Keratinocyte (primary cell): ENCODE data around the gene NEU2. TPM values are rescaled to one million over a fixed set of nuclear protein-coding genes. Genes with fewer than 3 reads are reported as not detected.
"Not testable (repeated sequence)": the region's sequence is repeated elsewhere in the genome, so short reads cannot be mapped to it uniquely, and the experiment has no call there.

ENCODE experiments used
- DNase-seq: peaks from one replicate; pipeline ENCODE4 v3.0.0-alpha.2; 2011; ENCODE audit warnings: low read depth, missing footprints, low spot score
- FAIRE-seq: peaks from 2 replicates; lab custom pipeline; 2011; peaks lifted over from hg19 to GRCh38; lab: Jason Lieb, UNC
- H2AFZ ChIP-seq: 2 replicates; pipeline ENCODE4 v1.6.0; 2012; ENCODE audit warnings: low read length, control low read depth, inconsistent platforms; ENCODE audit not compliant: control insufficient read depth
- H3K27ac ChIP-seq: 2 replicates; pipeline ENCODE4 v1.5.1; 2011; ENCODE audit warnings: low read length; ENCODE audit not compliant: control insufficient read depth, insufficient read depth
- H3K27me3 ChIP-seq: 3 replicates; pipeline ENCODE4 v1.6.0; 2011; ENCODE audit warnings: low read length; ENCODE audit not compliant: control insufficient read depth, insufficient read depth; ENCODE audit errors: extremely low read depth
- H3K36me3 ChIP-seq, 2 experiments: 2 replicates in 1 of 2; 3 replicates in 1 of 2; pipeline ENCODE4 v1.5.1; 2011; ENCODE audit warnings: low read length in 2 of 2, mild to moderate bottlenecking in 1 of 2; ENCODE audit not compliant: control insufficient read depth in 2 of 2, insufficient read depth in 2 of 2; ENCODE audit errors: extremely low read depth in 1 of 2
- H3K4me1 ChIP-seq: 3 replicates; pipeline ENCODE4 v1.5.1; 2011; ENCODE audit warnings: low read length; ENCODE audit not compliant: control insufficient read depth, insufficient read depth; ENCODE audit errors: extremely low read depth
- H3K4me2 ChIP-seq: 3 replicates; pipeline ENCODE4 v1.6.0; 2011; ENCODE audit warnings: low read depth, low read length; ENCODE audit not compliant: control insufficient read depth, insufficient read depth; ENCODE audit errors: extremely low read depth
- H3K4me3 ChIP-seq, 3 experiments: fragments of 200-600 bp in 1 of 3; sonication (generic) in 1 of 3; 2 replicates in 2 of 3; 3 replicates in 1 of 3; pipeline ENCODE4 v1.5.1; 2011 to 2016; ENCODE audit warnings: low read length in 3 of 3, mild to moderate bottlenecking in 3 of 3, control low read depth in 2 of 3, inconsistent platforms in 1 of 3, low read depth in 1 of 3, mixed read lengths in 1 of 3, mixed run types in 1 of 3, moderate library complexity in 1 of 3; ENCODE audit not compliant: control insufficient read depth in 2 of 3, insufficient read depth in 2 of 3; ENCODE audit errors: extremely low read depth in 1 of 3
- H3K79me2 ChIP-seq: 2 replicates; pipeline ENCODE4 v1.6.0; 2012; ENCODE audit warnings: low read length; ENCODE audit not compliant: control insufficient read depth, insufficient read depth
- H3K9ac ChIP-seq: 3 replicates; pipeline ENCODE4 v1.6.0; 2011; ENCODE audit warnings: low read length; ENCODE audit not compliant: control insufficient read depth, insufficient read depth; ENCODE audit errors: extremely low read depth
- H3K9me1 ChIP-seq: 3 replicates; pipeline ENCODE4 v1.6.0; 2011; ENCODE audit warnings: low read length; ENCODE audit not compliant: control insufficient read depth, insufficient read depth; ENCODE audit errors: extremely low read depth
- H3K9me3 ChIP-seq: 2 replicates; pipeline ENCODE4 v1.5.1; 2012; ENCODE audit warnings: low read depth, low read length; ENCODE audit not compliant: control insufficient read depth
- H4K20me1 ChIP-seq: 3 replicates; pipeline ENCODE4 v1.6.0; 2011; ENCODE audit warnings: low read length; ENCODE audit not compliant: control insufficient read depth, insufficient read depth; ENCODE audit errors: extremely low read depth
- CTCF ChIP-seq, 3 experiments: IDR thresholded peaks in 1 of 3; conservative IDR thresholded peaks in 1 of 3; optimal IDR thresholded peaks in 1 of 3; 2 replicates in 2 of 3; 3 replicates in 1 of 3; pipeline versions ENCODE3 to v1.5.1; 2011; ENCODE audit warnings: low read length in 3 of 3, mild to moderate bottlenecking in 3 of 3, moderate library complexity in 2 of 3, control low read depth in 1 of 3, inconsistent platforms in 1 of 3; ENCODE audit not compliant: insufficient read depth in 2 of 3; ENCODE audit errors: extremely low read depth in 1 of 3
- EZH2 ChIP-seq: IDR thresholded peaks from one replicate; pipeline ENCODE4 v1.6.1; 2012; ENCODE audit warnings: inconsistent platforms, mild to moderate bottlenecking, low read length, moderate library complexity
- dilution Hi-C: fragments of 300-500 bp; cut with MboI; formaldehyde crosslinking; loops from one replicate; pipeline ENCODE4 v1.7.0; 2020; ENCODE audit warnings: low sequenced_read_pairs; ENCODE audit not compliant: extremely low pct_ligation_motif_present
- polyA plus RNA-seq, 5 experiments: library from polyadenylated mRNA; depleted of rRNA in 3 of 5; stranded (reverse) in 3 of 5; stranded (forward) in 1 of 5; unstranded in 1 of 5; fragments of >200 nt; gene quantifications; 1 replicate in 1 of 5; 2 replicates in 3 of 5; 3 replicates in 1 of 5; pipeline versions ENCODE4 v1.2.1 to v1.2.3, GENCODE V29; 2011 to 2012; ENCODE audit warnings: missing spikeins in 2 of 5, low read depth in 1 of 5, low replicate concordance in 1 of 5

The NEU2 gene
- polyA plus RNA-seq, 1 donor (not counting 4 experiments of a cell fraction or from before 2014, with no cell fraction given): not detected

DNA sequence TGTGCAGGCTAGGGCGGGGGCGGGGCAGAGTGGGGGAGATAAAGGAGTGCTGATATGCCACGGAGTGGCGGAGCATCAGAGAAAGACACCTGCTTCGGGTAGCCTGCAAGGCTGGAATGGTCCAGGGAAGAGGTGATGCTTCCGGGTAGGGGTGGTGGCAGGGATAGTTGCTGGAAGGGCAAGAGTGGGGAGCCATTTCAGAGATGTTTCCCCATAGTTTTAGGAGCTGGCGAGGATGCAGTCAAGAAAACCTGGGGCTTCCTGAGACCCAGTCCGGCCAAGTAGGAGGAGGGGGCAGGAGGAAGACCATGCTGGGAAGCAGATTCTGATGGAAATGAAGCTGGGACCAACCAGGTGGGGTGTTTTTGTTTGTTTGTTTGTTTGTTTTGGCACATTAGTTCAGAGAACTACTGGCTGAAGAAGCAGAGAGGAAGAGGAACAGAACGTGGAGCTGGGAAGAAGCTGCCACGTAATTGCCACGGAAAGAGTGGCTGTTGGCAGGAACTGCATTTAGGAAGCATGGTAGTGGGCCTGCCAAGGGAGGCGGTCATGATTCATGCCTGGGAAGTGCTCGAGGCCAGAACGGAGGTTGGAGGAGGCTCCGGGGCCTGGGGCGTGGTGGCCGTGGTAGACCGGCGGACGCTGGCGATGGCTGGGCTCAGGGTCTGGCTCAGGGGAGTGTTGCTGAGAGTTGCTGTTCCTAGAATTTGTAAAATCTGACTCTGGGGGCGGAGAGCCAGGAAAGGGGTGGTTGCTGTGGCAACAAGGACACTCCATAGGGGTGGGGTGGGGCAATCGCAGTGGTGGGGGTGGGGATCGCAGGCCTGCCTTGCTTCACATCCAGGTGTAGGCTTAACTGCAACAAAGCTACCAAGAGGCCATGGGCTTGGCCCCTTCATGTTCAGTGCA lies 19.0 kb downstream of the NEU2 start:
- peaks cover 21% of the 10 kb centered on the region for H3K4me1 ChIP-seq
- H3K9ac ChIP-seq: no peak overlapping the region
- H3K79me2 ChIP-seq: no peaks in the 10 kb centered on the region
- TF ChIP-seq EZH2 (no peak), CTCF (optimal IDR thresholded peaks at IDR 0.05 in 1 of 3, IDR thresholded peaks at IDR 0.05 in 1 of 3, conservative IDR thresholded peaks at IDR 0.05 in 1 of 3; ENCODE audit: extremely low read depth in 1 of 3, insufficient read depth in 2 of 3, low read length in 3 of 3) (no peak)
- H3K4me2 ChIP-seq: peak overlapping the region; percentile 51
- H3K36me3 ChIP-seq: no peaks in the 10 kb centered on the region
- no peak overlapping the region for H3K27ac ChIP-seq
- FAIRE-seq (peak; percentile 94), DNase-seq (no peak)
- H3K27me3 ChIP-seq: peaks cover 13% of the 10 kb centered on the region
- no peak overlapping the region for H3K4me3 ChIP-seq
- no peaks in the 10 kb centered on the region for H3K9me1 ChIP-seq
- dilution Hi-C loops: no loop called here
- H4K20me1 ChIP-seq: no peaks in the 10 kb centered on the region
- H3K9me3 ChIP-seq: no peaks in the 10 kb centered on the region
- peak overlapping the region; percentile 69 for H2AFZ ChIP-seq

- Histone ChIP-seq H3K4me1 (peaks cover 21% of the 10 kb centered on the region), H3K4me2 (peak overlapping the region; percentile 51), H3K27me3 (peaks cover 13% of the 10 kb centered on the region)
- H3K36me3 ChIP-seq, dilution Hi-C loops, H3K4me3 ChIP-seq, H3K9me1 ChIP-seq, FAIRE-seq, H3K9me3 ChIP-seq, H3K27ac ChIP-seq, H4K20me1 ChIP-seq, H3K79me2 ChIP-seq, H2AFZ ChIP-seq, H3K9ac ChIP-seq, DNase-seq: not testable (repeated sequence)
Observed at GRCh38 chr2:233052517-233052916, 20.0 kb downstream of the NEU2 start.
